GM12878 (cell line): ENCODE results near the gene SH2D6.

ENCODE experiments used
- ATF2 ChIP-seq: IDR thresholded peaks from 2 replicates; pipeline ENCODE4 v1.6.1; 2012; ENCODE audit warnings: low read length, inconsistent platforms
- BCL11A ChIP-seq: IDR thresholded peaks from 2 replicates; pipeline ENCODE4 v1.6.1; 2011; ENCODE audit warnings: low read depth, low read length
- BCLAF1 ChIP-seq: fragments of 450-650 bp; IDR thresholded peaks from 2 replicates; pipeline ENCODE4 v1.6.1; 2017; ENCODE audit warnings: antibody characterized with exemption, mild to moderate bottlenecking, moderate library complexity
- BHLHE40 ChIP-seq, 2 experiments: fragments of 450-650 bp in 1 of 2; IDR thresholded peaks; 2 replicates each; pipeline ENCODE4 v1.6.1; 2011 to 2017; ENCODE audit warnings: low read depth in 2 of 2, borderline replicate concordance in 1 of 2, improper control_type of control experiment in 1 of 2, low read length in 1 of 2, mild to moderate bottlenecking in 1 of 2
- CEBPB ChIP-seq, 2 experiments: fragments of 150-350 bp in 1 of 2; IDR thresholded peaks; 2 replicates each; pipeline ENCODE4 v1.6.1; 2012 to 2014; ENCODE audit warnings: low read depth in 2 of 2, low read length in 2 of 2, borderline replicate concordance in 1 of 2, inconsistent platforms in 1 of 2
- CTCF ChIP-seq, 3 experiments: IDR thresholded peaks in 2 of 3; conservative IDR thresholded peaks in 1 of 3; 2 replicates each; pipeline ENCODE4 v1.5.1; 2011; ENCODE audit warnings: low read depth in 3 of 3, low read length in 3 of 3, mild to moderate bottlenecking in 3 of 3, control low read depth in 2 of 3, moderate library complexity in 2 of 3, inconsistent platforms in 1 of 3, mixed read lengths in 1 of 3; ENCODE audit not compliant: control insufficient read depth in 2 of 3, insufficient read depth in 1 of 3; ENCODE audit errors: extremely low read depth in 1 of 3
- HDAC2 ChIP-seq: fragments of 200-600 bp; sonication (generic); IDR thresholded peaks from 2 replicates; pipeline ENCODE4 v1.6.1; 2017
- KAT2A ChIP-seq: conservative IDR thresholded peaks from 2 replicates; pipeline ENCODE4 v1.6.1; 2011; ENCODE audit warnings: low read depth, low read length; ENCODE audit not compliant: control insufficient read depth
- RAD21 ChIP-seq: IDR thresholded peaks from 2 replicates; pipeline ENCODE4 v1.6.1; 2011; ENCODE audit warnings: mild to moderate bottlenecking, low read depth, low read length, moderate library complexity; ENCODE audit not compliant: insufficient read depth
- RELA ChIP-seq: fragments of 450-650 bp; IDR thresholded peaks from 2 replicates; pipeline ENCODE4 v1.8.0; 2014; ENCODE audit warnings: borderline replicate concordance; ENCODE audit not compliant: partially characterized antibody
- SMARCA5 ChIP-seq: fragments of 450-650 bp; IDR thresholded peaks from 2 replicates; pipeline ENCODE4 v1.6.1; 2017; ENCODE audit warnings: mild to moderate bottlenecking
- ZBTB33 ChIP-seq: fragments of 450-650 bp; IDR thresholded peaks from 2 replicates; pipeline ENCODE4 v1.6.1; 2017; ENCODE audit warnings: mild to moderate bottlenecking

- no peak for TF ChIP-seq RAD21
- no peak for TF ChIP-seq CTCF (IDR thresholded peaks at IDR 0.05 in 2 of 3, conservative IDR thresholded peaks at IDR 0.05 in 1 of 3; ENCODE audit: control insufficient read depth in 2 of 3, extremely low read depth in 1 of 3, insufficient read depth in 1 of 3, low read depth in 3 of 3, low read length in 3 of 3)
- no peak for TF ChIP-seq ATF2
- TF ChIP-seq KAT2A: no peak
- TF ChIP-seq CEBPB (IDR thresholded peaks at IDR 0.05; ENCODE audit: borderline replicate concordance in 1 of 2, low read depth in 2 of 2, low read length in 2 of 2): no peak
- no peak for TF ChIP-seq ZBTB33
- TF ChIP-seq BHLHE40 (IDR thresholded peaks at IDR 0.05; ENCODE audit: borderline replicate concordance in 1 of 2, low read depth in 2 of 2, low read length in 1 of 2): no peak
- no peak for TF ChIP-seq RELA
- no peak for TF ChIP-seq HDAC2
- TF ChIP-seq SMARCA5: no peak
- no peak for TF ChIP-seq BCLAF1
- TF ChIP-seq BCL11A: no peak
Observed at GRCh38 chr2:85448461-85449213, 30.1 kb downstream of the SH2D6 start.
